ENCODE results near the gene ASIC4. TPM values are rescaled to one million over a fixed set of nuclear protein-coding genes. Genes with fewer than 3 reads are reported as not detected.

ASIC4 gene
- total RNA-seq, 4 donors from 2014 or later: not detected

DNA sequence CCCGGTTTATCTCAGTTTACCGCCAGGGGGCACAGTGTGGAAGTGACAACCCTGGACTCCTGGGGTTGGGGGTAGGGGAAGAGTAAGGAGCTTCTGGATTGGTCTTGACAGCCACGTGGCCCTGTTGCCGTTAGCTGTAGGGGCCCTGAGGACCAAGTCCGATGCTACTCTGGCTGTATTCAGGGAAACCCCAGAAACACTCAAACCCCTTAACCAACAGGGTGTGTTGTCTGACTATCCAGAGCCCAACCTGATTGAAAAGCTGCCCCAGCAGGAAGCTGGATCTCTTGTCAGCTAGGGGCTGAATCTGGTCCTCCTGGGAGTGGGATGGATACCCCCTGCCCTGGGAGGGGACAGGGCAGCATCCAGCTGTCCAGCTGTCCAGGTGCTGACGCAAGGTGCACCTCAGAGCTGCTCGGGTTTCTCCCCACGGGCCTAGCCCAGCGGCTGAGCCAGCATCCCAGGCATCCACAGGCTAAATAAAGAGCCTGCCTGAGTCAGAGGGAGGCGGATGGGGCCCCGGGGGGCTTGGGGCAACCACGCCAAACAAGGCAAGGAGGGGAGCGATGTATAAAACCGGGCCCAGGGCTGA lies 18.7 kb upstream of the ASIC4 start:
- peaks cover 46% of the 10 kb centered on the region for H3K27me3 ChIP-seq
- no peaks in the 10 kb centered on the region for H3K9me3 ChIP-seq
- H3K4me3 ChIP-seq: no peak overlapping the region
- 30% methylated on average over 13 of the region's 14 CpGs; no CpG with 5 or more reads in 1 of the 2 donors for WGBS, 2 donors (ENCODE audit: low coverage in 1 of 2)
- peaks cover 12 to 36% (median 26%) of the 10 kb centered on the region in 4 donors for H3K4me1 ChIP-seq
- peak overlapping the region; percentile 87 to 99 (median 95) for H3K27ac ChIP-seq
- intact Hi-C loops (cut with DNase I; ENCODE audit: low total_unique reads): no loop called here
- H3K36me3 ChIP-seq: no peaks in the 10 kb centered on the region
- in situ Hi-C loops (cut with MboI; ENCODE audit: low pct_ligation_motif_present in 1 of 4, low pct_unique_long_range_greater_than_20kb in 1 of 4, low sequenced_read_pairs in 3 of 4): no loop called here
- TF ChIP-seq, protein P1, sequence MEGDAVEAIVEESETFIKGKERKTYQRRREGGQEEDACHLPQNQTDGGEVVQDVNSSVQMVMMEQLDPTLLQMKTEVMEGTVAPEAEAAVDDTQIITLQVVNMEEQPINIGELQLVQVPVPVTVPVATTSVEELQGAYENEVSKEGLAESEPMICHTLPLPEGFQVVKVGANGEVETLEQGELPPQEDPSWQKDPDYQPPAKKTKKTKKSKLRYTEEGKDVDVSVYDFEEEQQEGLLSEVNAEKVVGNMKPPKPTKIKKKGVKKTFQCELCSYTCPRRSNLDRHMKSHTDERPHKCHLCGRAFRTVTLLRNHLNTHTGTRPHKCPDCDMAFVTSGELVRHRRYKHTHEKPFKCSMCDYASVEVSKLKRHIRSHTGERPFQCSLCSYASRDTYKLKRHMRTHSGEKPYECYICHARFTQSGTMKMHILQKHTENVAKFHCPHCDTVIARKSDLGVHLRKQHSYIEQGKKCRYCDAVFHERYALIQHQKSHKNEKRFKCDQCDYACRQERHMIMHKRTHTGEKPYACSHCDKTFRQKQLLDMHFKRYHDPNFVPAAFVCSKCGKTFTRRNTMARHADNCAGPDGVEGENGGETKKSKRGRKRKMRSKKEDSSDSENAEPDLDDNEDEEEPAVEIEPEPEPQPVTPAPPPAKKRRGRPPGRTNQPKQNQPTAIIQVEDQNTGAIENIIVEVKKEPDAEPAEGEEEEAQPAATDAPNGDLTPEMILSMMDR (IDR thresholded peaks at IDR 0.05): peak in 4 of 5 experiments; percentile 51 to 74 (median 56)
- no peak for TF ChIP-seq POLR2AphosphoS5 (IDR thresholded peaks at IDR 0.05)
- DNase-seq: peak; percentile 62

DNA sequence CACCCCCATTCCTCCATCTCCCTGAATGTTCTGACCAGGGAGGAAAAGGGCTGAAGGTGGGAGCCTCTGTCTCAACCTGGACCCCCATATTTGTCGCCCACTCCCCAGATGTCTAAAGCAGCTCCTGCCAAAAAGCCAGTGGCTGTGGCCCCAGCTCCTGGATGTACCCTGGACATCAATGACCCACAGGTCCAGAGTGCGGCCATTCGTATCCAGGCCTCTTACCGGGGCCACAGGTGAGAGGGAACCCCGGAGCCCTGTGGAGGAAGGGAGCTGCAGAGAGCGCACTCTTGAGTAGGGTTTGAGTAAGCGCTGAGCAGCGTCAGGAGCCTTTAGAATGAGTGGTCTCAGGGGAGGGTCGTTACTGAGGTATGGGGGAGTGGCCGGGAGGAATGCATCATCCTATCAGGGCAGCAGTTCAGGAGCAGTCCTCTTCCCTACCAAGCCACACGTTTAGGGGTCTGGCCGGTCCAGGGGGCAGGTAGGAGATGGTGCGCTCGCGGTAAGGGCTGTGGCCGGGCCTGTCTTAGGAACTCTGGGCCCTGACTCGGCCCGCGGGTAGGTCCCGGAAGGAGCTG lies 17.9 kb upstream of the ASIC4 start:
- H3K4me1 ChIP-seq: peaks cover 12 to 36% (median 26%) of the 10 kb centered on the region in 4 donors
- TF ChIP-seq POLR2AphosphoS5 (IDR thresholded peaks at IDR 0.05): no peak
- TF ChIP-seq, protein P1 (IDR thresholded peaks at IDR 0.05): no peak
- peaks cover 46% of the 10 kb centered on the region for H3K27me3 ChIP-seq
- DNase-seq: no peak
- peak overlapping the region; percentile 87 to 99 (median 95) for H3K27ac ChIP-seq
- in situ Hi-C loops (cut with MboI; ENCODE audit: low pct_ligation_motif_present in 1 of 4, low pct_unique_long_range_greater_than_20kb in 1 of 4, low sequenced_read_pairs in 3 of 4) (no loop called here), intact Hi-C loops (cut with DNase I; ENCODE audit: low total_unique reads) (no loop called here)
- H3K9me3 ChIP-seq: no peaks in the 10 kb centered on the region
- no peak overlapping the region for H3K4me3 ChIP-seq
- WGBS, 2 donors (ENCODE audit: low coverage in 1 of 2): 42% methylated on average over 18 of the region's 20 CpGs; no CpG with 5 or more reads in 1 of the 2 donors
- no peaks in the 10 kb centered on the region for H3K36me3 ChIP-seq

DNA sequence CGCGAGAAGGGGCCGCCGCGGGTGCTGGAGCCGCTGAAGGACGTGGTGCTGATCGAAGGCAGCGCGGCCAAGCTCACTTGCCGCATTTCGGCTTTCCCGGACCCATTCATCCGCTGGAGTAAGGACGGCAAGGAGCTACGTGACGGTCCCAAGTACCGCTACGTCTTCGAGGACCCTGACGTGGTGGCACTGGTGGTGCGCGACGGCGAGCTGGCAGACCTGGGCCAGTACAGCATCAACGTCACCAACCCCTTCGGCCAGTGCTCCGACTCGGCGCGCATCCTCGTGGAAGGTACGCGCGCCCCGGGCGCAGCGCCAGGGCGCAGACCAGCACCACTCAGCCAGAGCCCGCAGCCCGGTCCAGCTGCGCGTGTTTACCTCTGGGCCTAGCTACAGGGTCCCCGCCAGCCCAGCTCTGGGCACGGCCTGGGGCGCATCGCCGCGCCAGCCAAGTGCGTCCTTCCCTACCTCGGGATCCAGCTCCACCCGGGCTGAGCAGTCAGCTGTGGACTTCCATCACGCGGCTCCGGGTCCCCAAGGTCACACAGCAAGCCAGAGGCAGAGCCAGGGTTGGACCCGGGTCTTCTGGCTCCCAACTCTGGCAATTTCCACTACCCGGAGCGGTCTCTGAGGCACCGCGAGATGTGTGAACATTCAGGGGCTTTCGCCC lies 17.3 kb upstream of the ASIC4 start:
- intact Hi-C loops (cut with DNase I; ENCODE audit: low total_unique reads): no loop called here
- no peak for TF ChIP-seq EP300 (IDR thresholded peaks at IDR 0.05; ENCODE audit: low read depth)
- TF ChIP-seq POLR2A (IDR thresholded peaks at IDR 0.05): no peak
- peak in 1 of 3 donors; percentile 29 for TF ChIP-seq POLR2AphosphoS5 (IDR thresholded peaks at IDR 0.05)
- TF ChIP-seq, protein P1 (IDR thresholded peaks at IDR 0.05): no peak
- 16% methylated on average over 37 of the region's 61 CpGs; no CpG with 5 or more reads in 1 of the 2 donors for WGBS, 2 donors (ENCODE audit: low coverage in 1 of 2)
- peak overlapping the region; percentile 87 to 99 (median 95) for H3K27ac ChIP-seq
- H3K27me3 ChIP-seq: peaks cover 46% of the 10 kb centered on the region
- H3K36me3 ChIP-seq: no peaks in the 10 kb centered on the region
- H3K9me3 ChIP-seq: no peaks in the 10 kb centered on the region
- peaks cover 12 to 36% (median 26%) of the 10 kb centered on the region in 4 donors for H3K4me1 ChIP-seq
- H3K4me3 ChIP-seq: peak overlapping the region in 3 of 4 donors; percentile 14 to 84 (median 77)
- in situ Hi-C loops (cut with MboI; ENCODE audit: low pct_ligation_motif_present in 1 of 4, low pct_unique_long_range_greater_than_20kb in 1 of 4, low sequenced_read_pairs in 3 of 4): no loop called here
- peak; percentile 38 for DNase-seq

DNA sequence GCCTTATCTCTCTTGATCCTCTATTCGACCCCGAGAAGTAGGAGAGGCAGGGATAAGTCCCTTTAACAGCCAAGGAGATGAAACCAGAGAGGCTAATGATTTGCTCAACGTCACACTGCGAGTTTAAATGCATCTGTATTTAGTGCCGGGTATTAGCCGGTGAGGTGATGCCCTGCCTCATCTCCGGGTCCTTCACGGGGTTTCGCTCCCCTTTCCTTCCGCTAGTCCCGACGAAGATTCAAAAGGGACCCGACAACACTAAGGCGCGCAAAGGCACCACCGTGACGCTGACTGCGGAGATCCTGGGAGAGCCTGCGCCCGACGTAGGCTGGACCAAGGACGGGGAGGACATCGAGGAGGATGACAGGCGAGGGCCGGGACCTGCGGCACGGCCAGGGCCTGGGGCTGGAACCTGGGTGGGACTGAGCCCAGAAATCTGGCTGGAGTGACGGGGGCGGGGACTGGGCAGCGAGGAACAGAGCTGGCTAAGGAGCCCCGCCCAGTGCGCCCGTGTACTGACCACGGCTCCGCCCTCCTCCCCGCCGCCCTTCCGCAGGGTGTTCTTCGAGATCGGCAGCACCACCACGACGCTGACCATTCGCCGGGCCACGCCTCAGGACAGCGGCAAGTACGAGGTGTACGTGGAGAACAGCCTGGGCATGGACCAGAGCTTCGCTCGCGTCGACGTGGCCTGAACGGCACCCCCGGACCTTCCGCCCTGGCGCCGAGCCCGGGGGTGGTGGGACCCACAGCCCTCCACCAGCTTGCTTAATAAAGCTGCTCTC lies 16.6 kb upstream of the ASIC4 start:
- Histone ChIP-seq H3K36me3 (no peaks in the 10 kb centered on the region), H3K27ac (peak overlapping the region; percentile 87 to 99 (median 95)), H3K27me3 (peaks cover 45% of the 10 kb centered on the region), H3K4me3 (peak overlapping the region; percentile 57 to 84 (median 76)), H3K4me1 (peaks cover 12 to 36% (median 26%) of the 10 kb centered on the region in 4 donors), H3K9me3 (no peaks in the 10 kb centered on the region)
- 2% methylated on average over 55 of the region's 59 CpGs; no CpG with 5 or more reads in 1 of the 2 donors for WGBS, 2 donors (ENCODE audit: low coverage in 1 of 2)
- TF ChIP-seq, protein P1 (IDR thresholded peaks at IDR 0.05): no peak
- TF ChIP-seq POLR2A (IDR thresholded peaks at IDR 0.05): peak; percentile 85
- TF ChIP-seq EP300 (IDR thresholded peaks at IDR 0.05; ENCODE audit: low read depth): no peak
- peak; percentile 93 to 96 (median 96) for TF ChIP-seq POLR2AphosphoS5 (IDR thresholded peaks at IDR 0.05)
- in situ Hi-C loops (cut with MboI; ENCODE audit: low pct_ligation_motif_present in 1 of 4, low pct_unique_long_range_greater_than_20kb in 1 of 4, low sequenced_read_pairs in 3 of 4) (no loop called here), intact Hi-C loops (cut with DNase I; ENCODE audit: low total_unique reads) (no loop called here)
- peak; percentile 95 for DNase-seq

All from transverse colon (tissue), 4 donors.